HepG2 (cell line): ENCODE data around the gene NUDT21. TPM values are rescaled to one million over a fixed set of nuclear protein-coding genes. Genes with fewer than 3 reads are reported as not detected.
A peak's percentile ranks its signal among the peaks of the same experiment; 100 is the strongest.

Experiments used
- ATAC-seq: fragments of 200-7000 bp; cut with Tn5 transposase; 3 replicates; pipeline ENCODE4 v1.9.1; 2020; ENCODE audit warnings: mild to moderate bottlenecking, moderate library complexity
- BruUV-seq: library from RNA; stranded (reverse); fragments of 400-500 nt; replicated peaks from 2 replicates; lab custom pipeline; 2021; lab: Mats Ljungman, UMichigan
- CTCF ChIA-PET: fragments of 300-600 bp; formaldehyde crosslinking; extraction: SDS; loops from one replicate; lab custom pipeline; 2021; ENCODE audit warnings: low total read pairs, inconsistent platforms, low intra/inter-chr PET ratio; lab: Yijun Ruan, JAX
- POLR2A ChIA-PET: fragments of 350-600 bp; sonication (Branson Sonifier 250); formaldehyde crosslinking; loops from one replicate; lab custom pipeline; 2020; ENCODE audit warnings: antibody characterized with exemption, inconsistent platforms; lab: Yijun Ruan, JAX
- DNase-seq: peaks from one replicate; pipeline ENCODE4 v3.0.0-alpha.2; 2015; ENCODE audit warnings: low spot score
- FAIRE-seq: peaks from 3 replicates; lab custom pipeline; 2011; peaks lifted over from hg19 to GRCh38; lab: Jason Lieb, UNC
- H2AFZ ChIP-seq: one replicate; pipeline ENCODE4 v1.6.1; 2011; ENCODE audit warnings: low read length, inconsistent platforms
- H3K27ac ChIP-seq: fragments of 300-600 bp; 3 replicates; pipeline ENCODE4 v1.8.0; 2011; ENCODE audit warnings: mixed run types, mild to moderate bottlenecking, mixed read lengths, low read length, inconsistent platforms; ENCODE audit not compliant: insufficient read depth; ENCODE audit errors: extremely low read length
- H3K27me3 ChIP-seq, 2 experiments: fragments of 200-600 bp in 1 of 2; 2 replicates in 1 of 2; 3 replicates in 1 of 2; pipeline versions ENCODE4 v1.6.0 to v1.8.0; 2011; ENCODE audit warnings: low read length in 2 of 2, mild to moderate bottlenecking in 2 of 2, moderate library complexity in 2 of 2, inconsistent platforms in 1 of 2; ENCODE audit not compliant: insufficient read depth in 2 of 2, control insufficient read depth in 1 of 2
- H3K36me3 ChIP-seq, 2 experiments: fragments of 200-600 bp in 1 of 2; replicated peaks in 1 of 2; 2 replicates in 1 of 2; 3 replicates in 1 of 2; pipeline versions ENCODE4 v1.5.1 to v1.8.0; 2011; ENCODE audit warnings: low read length in 2 of 2, inconsistent platforms in 1 of 2; ENCODE audit not compliant: insufficient read depth in 2 of 2, control insufficient read depth in 1 of 2
- H3K4me1 ChIP-seq: 2 replicates; pipeline ENCODE4 v1.5.1; 2012; ENCODE audit warnings: low read length, inconsistent platforms; ENCODE audit not compliant: insufficient read depth
- H3K4me2 ChIP-seq: 2 replicates; pipeline ENCODE4 v1.6.0; 2011; ENCODE audit warnings: low read depth, low read length, inconsistent platforms
- H3K4me3 ChIP-seq, 3 experiments: fragments of 200-600 bp in 1 of 3; sonication (generic), shearing (Covaris generic) in 1 of 3; replicated peaks in 1 of 3; 2 replicates each; pipeline ENCODE4 v1.5.1; 2011 to 2016; ENCODE audit warnings: low read length in 3 of 3, inconsistent platforms in 2 of 3, low read depth in 2 of 3, mild to moderate bottlenecking in 2 of 3, control low read depth in 1 of 3, mixed read lengths in 1 of 3; ENCODE audit not compliant: insufficient read depth in 1 of 3
- H3K79me2 ChIP-seq: one replicate; pipeline ENCODE4 v1.6.1; 2011; ENCODE audit warnings: low read length, inconsistent platforms; ENCODE audit not compliant: insufficient read depth
- H3K9ac ChIP-seq: 2 replicates; pipeline ENCODE4 v1.6.0; 2011; ENCODE audit warnings: mild to moderate bottlenecking, low read depth, low read length, inconsistent platforms; ENCODE audit not compliant: insufficient read depth
- H3K9me3 ChIP-seq: 2 replicates; pipeline ENCODE4 v1.5.1; 2012; ENCODE audit warnings: mild to moderate bottlenecking, low read length
- H4K20me1 ChIP-seq: 2 replicates; pipeline ENCODE4 v1.6.0; 2011; ENCODE audit warnings: inconsistent platforms, mild to moderate bottlenecking, low read length, moderate library complexity; ENCODE audit not compliant: insufficient read depth
- ATF7 ChIP-seq, 2 experiments: fragments of 450-650 bp in 1 of 2; sonication (generic) in 1 of 2; formaldehyde crosslinking in 1 of 2; IDR thresholded peaks; 2 replicates each; pipeline versions ENCODE4 v1.4.0 to v1.6.1; 2016 to 2020; ENCODE audit warnings: antibody characterized with exemption in 1 of 2, mild to moderate bottlenecking in 1 of 2, missing genetic modification reagents in 1 of 2
- CEBPB ChIP-seq: IDR thresholded peaks from 2 replicates; pipeline ENCODE4 v1.6.1; 2011; ENCODE audit warnings: low read depth, low read length, improper control_type of control experiment, borderline replicate concordance
- CEBPG ChIP-seq: IDR thresholded peaks from 2 replicates; pipeline ENCODE4 v1.6.1; 2016
- PPARG ChIP-seq: conservative IDR thresholded peaks from 2 replicates; pipeline ENCODE4 v1.6.1; 2016; ENCODE audit warnings: missing biosample characterization, missing genetic modification reagents
- TEAD3 ChIP-seq: optimal IDR thresholded peaks from 2 replicates; pipeline ENCODE3; 2016; ENCODE audit warnings: borderline replicate concordance
- TRIM24 ChIP-seq: sonication (generic); formaldehyde crosslinking; IDR thresholded peaks from 2 replicates; pipeline ENCODE4 v1.8.0; 2022; ENCODE audit warnings: mild to moderate bottlenecking, missing genetic modification reagents
- ZNF207 ChIP-seq: fragments of 450-650 bp; IDR thresholded peaks from 2 replicates; pipeline ENCODE4 v1.6.1; 2016; ENCODE audit warnings: antibody characterized with exemption, borderline replicate concordance
- ZNF780A ChIP-seq: sonication (generic); formaldehyde crosslinking; IDR thresholded peaks from 2 replicates; pipeline ENCODE4 v1.8.0; 2022; ENCODE audit warnings: mild to moderate bottlenecking, missing genetic modification reagents, moderate library complexity
- WGBS: methylation state at CpG from one replicate; pipeline ENCODE4 v1.1.6; 2017; ENCODE audit warnings: low lambda C conversion rate; 5-methylcytosine and 5-hydroxymethylcytosine counted together
- in situ Hi-C: cut with HindIII; loops from 2 replicates; pipeline ENCODE4 v1.10.0; 2017; ENCODE audit warnings: low pct_unique_long_range_greater_than_20kb; ENCODE audit not compliant: extremely low pct_ligation_motif_present
- intact Hi-C: fragments of 100-400 bp; cut with micrococcal nuclease; formaldehyde crosslinking; loops from one replicate; pipeline ENCODE4 v1.10.0; 2022; ENCODE audit not compliant: unreplicated experiment
- polyA plus RNA-seq, 8 experiments: library from polyadenylated mRNA; depleted of rRNA in 3 of 8; stranded (reverse) in 7 of 8; unstranded in 1 of 8; fragments of >200 nt; fragmentation: Illumina TruSeq in 4 of 8; extraction: Trizol in 4 of 8; gene quantifications; 2 replicates each; pipeline versions ENCODE4 v1.2.1 to v1.2.3, GENCODE V29; 2011 to 2016; ENCODE audit warnings: low read depth in 4 of 8, missing spikeins in 1 of 8, mixed read lengths in 1 of 8; ENCODE audit not compliant: insufficient read depth in 1 of 8
- total RNA-seq, 5 experiments: library from RNA; depleted of rRNA; stranded (reverse); fragments of >200 nt; fragmentation: Illumina TruSeq; extraction: Trizol; gene quantifications; 2 replicates each; pipeline ENCODE4 v1.2.3, GENCODE V29; 2016; ENCODE audit warnings: low read depth in 1 of 5
- TF ChIP-seq, protein P1 (sequence below): IDR thresholded peaks from 2 replicates; pipeline ENCODE4 v1.6.1; 2016; ENCODE audit warnings: low read depth, missing genetic modification reagents, missing compliant biosample characterization
- TF ChIP-seq, protein P2 (sequence below): sonication (generic); formaldehyde crosslinking; IDR thresholded peaks from 2 replicates; pipeline ENCODE4 v1.8.1; 2023; ENCODE audit warnings: mild to moderate bottlenecking, missing genetic modification reagents, borderline replicate concordance
- TF ChIP-seq, protein P3 (sequence below): sonication (generic); formaldehyde crosslinking; IDR thresholded peaks from 2 replicates; pipeline ENCODE4 v1.4.0; 2020; ENCODE audit warnings: mild to moderate bottlenecking, missing genetic modification reagents
- TF ChIP-seq, protein P4 (sequence below): sonication (generic); formaldehyde crosslinking; IDR thresholded peaks from 2 replicates; pipeline ENCODE4 v1.4.0; 2020; ENCODE audit warnings: missing genetic modification reagents
- TF ChIP-seq, protein P5 (sequence below), 2 experiments: fragments of 450-650 bp in 1 of 2; sonication (generic) in 1 of 2; formaldehyde crosslinking; IDR thresholded peaks; 2 replicates each; pipeline versions ENCODE4 v1.5.0 to v1.8.0; 2020 to 2022; ENCODE audit warnings: mild to moderate bottlenecking in 1 of 2, missing genetic modification reagents in 1 of 2
- TF ChIP-seq, protein P6 (sequence below): sonication (generic); formaldehyde crosslinking; IDR thresholded peaks from 2 replicates; pipeline ENCODE4 v1.4.0; 2020; ENCODE audit warnings: missing genetic modification reagents

NUDT21 gene
- total and polyA plus RNA-seq, 2 of the 13 experiments (the other 11 are each of a cell fraction or from before 2014, with no cell fraction given): 177 to 210 TPM

DNA sequence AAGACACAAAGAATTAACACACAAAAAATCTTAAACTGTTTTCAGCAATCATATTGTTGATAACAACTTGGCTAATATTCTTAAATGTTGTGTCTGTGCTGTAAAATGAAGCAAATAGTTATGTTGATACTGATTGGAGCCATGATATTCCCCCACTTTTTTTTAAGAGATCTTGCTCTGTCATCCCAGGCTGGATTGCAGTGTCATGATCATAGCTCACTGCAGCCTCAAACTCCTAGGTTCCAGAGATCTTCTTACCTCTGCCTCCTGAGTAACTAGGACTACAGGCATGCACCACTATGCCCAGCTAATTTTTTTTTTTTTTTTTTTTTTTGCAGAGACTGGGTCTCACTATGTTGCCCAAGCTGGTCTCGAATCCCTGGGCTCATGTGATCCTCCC, 42.7 kb upstream of the NUDT21 start (continued):
- TF ChIP-seq, protein P1, sequence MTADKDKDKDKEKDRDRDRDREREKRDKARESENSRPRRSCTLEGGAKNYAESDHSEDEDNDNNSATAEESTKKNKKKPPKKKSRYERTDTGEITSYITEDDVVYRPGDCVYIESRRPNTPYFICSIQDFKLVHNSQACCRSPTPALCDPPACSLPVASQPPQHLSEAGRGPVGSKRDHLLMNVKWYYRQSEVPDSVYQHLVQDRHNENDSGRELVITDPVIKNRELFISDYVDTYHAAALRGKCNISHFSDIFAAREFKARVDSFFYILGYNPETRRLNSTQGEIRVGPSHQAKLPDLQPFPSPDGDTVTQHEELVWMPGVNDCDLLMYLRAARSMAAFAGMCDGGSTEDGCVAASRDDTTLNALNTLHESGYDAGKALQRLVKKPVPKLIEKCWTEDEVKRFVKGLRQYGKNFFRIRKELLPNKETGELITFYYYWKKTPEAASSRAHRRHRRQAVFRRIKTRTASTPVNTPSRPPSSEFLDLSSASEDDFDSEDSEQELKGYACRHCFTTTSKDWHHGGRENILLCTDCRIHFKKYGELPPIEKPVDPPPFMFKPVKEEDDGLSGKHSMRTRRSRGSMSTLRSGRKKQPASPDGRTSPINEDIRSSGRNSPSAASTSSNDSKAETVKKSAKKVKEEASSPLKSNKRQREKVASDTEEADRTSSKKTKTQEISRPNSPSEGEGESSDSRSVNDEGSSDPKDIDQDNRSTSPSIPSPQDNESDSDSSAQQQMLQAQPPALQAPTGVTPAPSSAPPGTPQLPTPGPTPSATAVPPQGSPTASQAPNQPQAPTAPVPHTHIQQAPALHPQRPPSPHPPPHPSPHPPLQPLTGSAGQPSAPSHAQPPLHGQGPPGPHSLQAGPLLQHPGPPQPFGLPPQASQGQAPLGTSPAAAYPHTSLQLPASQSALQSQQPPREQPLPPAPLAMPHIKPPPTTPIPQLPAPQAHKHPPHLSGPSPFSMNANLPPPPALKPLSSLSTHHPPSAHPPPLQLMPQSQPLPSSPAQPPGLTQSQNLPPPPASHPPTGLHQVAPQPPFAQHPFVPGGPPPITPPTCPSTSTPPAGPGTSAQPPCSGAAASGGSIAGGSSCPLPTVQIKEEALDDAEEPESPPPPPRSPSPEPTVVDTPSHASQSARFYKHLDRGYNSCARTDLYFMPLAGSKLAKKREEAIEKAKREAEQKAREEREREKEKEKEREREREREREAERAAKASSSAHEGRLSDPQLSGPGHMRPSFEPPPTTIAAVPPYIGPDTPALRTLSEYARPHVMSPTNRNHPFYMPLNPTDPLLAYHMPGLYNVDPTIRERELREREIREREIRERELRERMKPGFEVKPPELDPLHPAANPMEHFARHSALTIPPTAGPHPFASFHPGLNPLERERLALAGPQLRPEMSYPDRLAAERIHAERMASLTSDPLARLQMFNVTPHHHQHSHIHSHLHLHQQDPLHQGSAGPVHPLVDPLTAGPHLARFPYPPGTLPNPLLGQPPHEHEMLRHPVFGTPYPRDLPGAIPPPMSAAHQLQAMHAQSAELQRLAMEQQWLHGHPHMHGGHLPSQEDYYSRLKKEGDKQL: no peak
- no peak for TF ChIP-seq ZNF780A (CRISPR knock-in tag)
- no peak for TF ChIP-seq ZNF207
- TF ChIP-seq, protein P2, sequence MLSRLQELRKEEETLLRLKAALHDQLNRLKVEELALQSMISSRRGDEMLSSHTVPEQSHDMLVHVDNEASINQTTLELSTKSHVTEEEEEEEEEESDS: no peak
- TF ChIP-seq, all 625 proteins: peak for 0

DNA sequence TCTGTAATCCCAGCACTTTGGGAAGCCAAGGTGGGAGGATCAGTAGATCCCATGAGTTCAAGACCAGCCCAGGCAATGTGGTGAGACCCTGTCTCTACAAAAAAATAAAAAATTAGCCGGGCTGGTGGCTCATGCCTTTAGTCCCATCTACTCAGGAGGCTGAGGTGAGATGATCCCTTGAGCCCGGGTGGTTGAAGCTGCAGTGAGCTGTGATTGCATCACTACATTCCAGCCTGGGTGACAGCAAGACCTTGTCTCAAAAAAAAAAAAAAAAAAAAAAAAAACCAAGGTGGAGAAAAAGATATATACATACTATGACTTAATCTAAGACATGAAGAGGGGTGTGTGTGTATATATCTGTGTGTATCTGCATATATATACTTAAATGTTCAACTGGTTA, 42.0 kb upstream of the NUDT21 start:
- WGBS: 20% methylated on average over 2 of the region's 2 CpGs
- Histone ChIP-seq H3K36me3 (peaks cover 1 to 9% of the 10 kb centered on the region in 2 experiments; a peak in 4 of 5 replicates), H3K4me2 (no peak overlapping the region), H3K9me3 (no peaks in the 10 kb centered on the region), H3K9ac (no peak overlapping the region), H3K4me1 (peaks cover 11% of the 10 kb centered on the region), H4K20me1 (no peaks in the 10 kb centered on the region), H2AFZ (no peak overlapping the region), H3K4me3 (no peak overlapping the region), H3K79me2 (no peaks in the 10 kb centered on the region), H3K27me3 (no peaks in the 10 kb centered on the region), H3K27ac (no peak overlapping the region)
- ChIA-PET CTCF (no interaction called here), POLR2A (interaction anchor here (0.6 kb wide), 1 partner anchor 93 kb away, joined by 3 read pairs; no protein-coding TSS in a partner anchor)
- in situ Hi-C loops: no loop called here
- TF ChIP-seq, protein P3, sequence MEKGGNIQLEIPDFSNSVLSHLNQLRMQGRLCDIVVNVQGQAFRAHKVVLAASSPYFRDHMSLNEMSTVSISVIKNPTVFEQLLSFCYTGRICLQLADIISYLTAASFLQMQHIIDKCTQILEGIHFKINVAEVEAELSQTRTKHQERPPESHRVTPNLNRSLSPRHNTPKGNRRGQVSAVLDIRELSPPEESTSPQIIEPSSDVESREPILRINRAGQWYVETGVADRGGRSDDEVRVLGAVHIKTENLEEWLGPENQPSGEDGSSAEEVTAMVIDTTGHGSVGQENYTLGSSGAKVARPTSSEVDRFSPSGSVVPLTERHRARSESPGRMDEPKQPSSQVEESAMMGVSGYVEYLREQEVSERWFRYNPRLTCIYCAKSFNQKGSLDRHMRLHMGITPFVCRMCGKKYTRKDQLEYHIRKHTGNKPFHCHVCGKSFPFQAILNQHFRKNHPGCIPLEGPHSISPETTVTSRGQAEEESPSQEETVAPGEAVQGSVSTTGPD (CRISPR knock-in tag): no peak
- TF ChIP-seq PPARG (CRISPR knock-in tag) (no peak), TRIM24 (CRISPR knock-in tag) (no peak), TEAD3 (peak; percentile 87), CEBPG (CRISPR knock-in tag) (peak; percentile 84), CEBPB (peak; percentile 91), ATF7 (IDR thresholded peaks at IDR 0.05) (peak; percentile 48), ATF7 (CRISPR knock-in tag; IDR thresholded peaks at IDR 0.05) (no peak)
- TF ChIP-seq, protein P4, sequence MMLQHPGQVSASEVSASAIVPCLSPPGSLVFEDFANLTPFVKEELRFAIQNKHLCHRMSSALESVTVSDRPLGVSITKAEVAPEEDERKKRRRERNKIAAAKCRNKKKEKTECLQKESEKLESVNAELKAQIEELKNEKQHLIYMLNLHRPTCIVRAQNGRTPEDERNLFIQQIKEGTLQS (CRISPR knock-in tag): peak; percentile 48; the same call in 1 of the 2 replicates
- TF ChIP-seq, protein P5, sequence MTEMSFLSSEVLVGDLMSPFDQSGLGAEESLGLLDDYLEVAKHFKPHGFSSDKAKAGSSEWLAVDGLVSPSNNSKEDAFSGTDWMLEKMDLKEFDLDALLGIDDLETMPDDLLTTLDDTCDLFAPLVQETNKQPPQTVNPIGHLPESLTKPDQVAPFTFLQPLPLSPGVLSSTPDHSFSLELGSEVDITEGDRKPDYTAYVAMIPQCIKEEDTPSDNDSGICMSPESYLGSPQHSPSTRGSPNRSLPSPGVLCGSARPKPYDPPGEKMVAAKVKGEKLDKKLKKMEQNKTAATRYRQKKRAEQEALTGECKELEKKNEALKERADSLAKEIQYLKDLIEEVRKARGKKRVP (CRISPR knock-in tag; IDR thresholded peaks at IDR 0.05): peak in 1 of 2 experiments; percentile 68; a peak in 2 of 4 replicates
- TF ChIP-seq, protein P6, sequence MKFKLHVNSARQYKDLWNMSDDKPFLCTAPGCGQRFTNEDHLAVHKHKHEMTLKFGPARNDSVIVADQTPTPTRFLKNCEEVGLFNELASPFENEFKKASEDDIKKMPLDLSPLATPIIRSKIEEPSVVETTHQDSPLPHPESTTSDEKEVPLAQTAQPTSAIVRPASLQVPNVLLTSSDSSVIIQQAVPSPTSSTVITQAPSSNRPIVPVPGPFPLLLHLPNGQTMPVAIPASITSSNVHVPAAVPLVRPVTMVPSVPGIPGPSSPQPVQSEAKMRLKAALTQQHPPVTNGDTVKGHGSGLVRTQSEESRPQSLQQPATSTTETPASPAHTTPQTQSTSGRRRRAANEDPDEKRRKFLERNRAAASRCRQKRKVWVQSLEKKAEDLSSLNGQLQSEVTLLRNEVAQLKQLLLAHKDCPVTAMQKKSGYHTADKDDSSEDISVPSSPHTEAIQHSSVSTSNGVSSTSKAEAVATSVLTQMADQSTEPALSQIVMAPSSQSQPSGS (CRISPR knock-in tag): peak; percentile 40; the same call in 1 of the 2 replicates
- ATAC-seq (peak; percentile 83), FAIRE-seq (peak; percentile 36), DNase-seq (peak; percentile 51)
- BruUV-seq: no TSS peak
- intact Hi-C loops: no loop called here
